Heart right ventricle (tissue), 16 donors: Measurements from ENCODE around the gene UBR2. TPM values are rescaled to one million over a fixed set of nuclear protein-coding genes. Genes with fewer than 3 reads are reported as not detected.
A peak's percentile ranks its signal among the peaks of the same experiment; 100 is the strongest.

ENCODE experiments used
- ATAC-seq, 8 donors: fragments of 200-7000 bp; cut with Tn5 transposase; one replicate each; pipeline ENCODE4 v1.9.1; 2020; ENCODE audit warnings: mild to moderate bottlenecking in 8 of 8, moderate library complexity in 8 of 8, moderate number of reproducible peaks in 1 of 8
- DNase-seq, 2 donors: peaks; one replicate each; pipeline ENCODE4 v3.0.0-alpha.2; 2020
- H3K27ac ChIP-seq, 10 donors: fragments of 200-600 bp; sonication (generic) in 2 of 10; one replicate each; pipeline versions ENCODE4 v1.5.0 to v1.8.0; 2020 to 2022; ENCODE audit warnings: mild to moderate bottlenecking in 3 of 10
- H3K27me3 ChIP-seq, 7 donors: fragments of 200-600 bp; one replicate each; pipeline ENCODE4 v1.8.0; 2021 to 2022; ENCODE audit warnings: mild to moderate bottlenecking in 2 of 7
- H3K36me3 ChIP-seq, 9 donors: fragments of 200-600 bp; sonication (generic) in 1 of 9; one replicate each; pipeline versions ENCODE4 v1.5.0 to v1.8.0; 2020 to 2022; ENCODE audit warnings: mild to moderate bottlenecking in 2 of 9
- H3K4me1 ChIP-seq, 9 donors: fragments of 200-600 bp; sonication (generic) in 1 of 9; one replicate each; pipeline versions ENCODE4 v1.5.0 to v1.8.0; 2020 to 2022; ENCODE audit warnings: mild to moderate bottlenecking in 4 of 9
- H3K4me3 ChIP-seq, 10 donors: fragments of 200-600 bp; sonication (generic) in 2 of 10; one replicate each; pipeline versions ENCODE4 v1.5.0 to v1.8.0; 2020 to 2022; ENCODE audit warnings: mild to moderate bottlenecking in 7 of 10, moderate library complexity in 2 of 10
- H3K9me3 ChIP-seq, 11 donors: fragments of 200-600 bp in 10 of 11; sonication (generic) in 2 of 11; one replicate each; pipeline versions ENCODE4 v1.5.0 to v1.8.0; 2013 to 2022; ENCODE audit warnings: mild to moderate bottlenecking in 2 of 11, control low read depth in 1 of 11, moderate library complexity in 1 of 11
- CTCF ChIP-seq, 9 donors: fragments of 200-600 bp; sonication (generic) in 2 of 9; IDR thresholded peaks; one replicate each; pipeline versions ENCODE4 v1.5.0 to v1.8.0; 2021 to 2022; ENCODE audit warnings: antibody characterized with exemption in 9 of 9, mild to moderate bottlenecking in 5 of 9, moderate library complexity in 1 of 9
- WGBS, 2 donors: extraction: QIAGEN DNeasy Blood & Tissue Kit; methylation state at CpG; one replicate each; pipeline ENCODE4 v1.1.7; 2013; ENCODE audit warnings: inconsistent platforms in 1 of 2; 5-methylcytosine and 5-hydroxymethylcytosine counted together
- intact Hi-C, 10 donors: fragments of 100-400 bp; cut with DNase I; formaldehyde crosslinking; loops; one replicate each; pipeline versions ENCODE4 v1.11.1 to v1.14.2; 2022
- polyA plus RNA-seq, 2 donors: library from polyadenylated mRNA; stranded (reverse); fragments of 200-250 nt; gene quantifications; one replicate each; pipeline ENCODE4 v1.2.3, GENCODE V29; 2013
- total RNA-seq, 10 donors: library from RNA; stranded (reverse); fragmentation: NEBNext Ultra II Directional in 3 of 10; extraction: Animal tissue kit (Norgen Biotek cat#: 25700) in 3 of 10; gene quantifications; one replicate each; pipeline versions ENCODE4 v1.2.1 to v1.2.4, GENCODE V29; 2021 to 2023
- donor health status: Arrhythmogenic right ventricular cardiomyopathy.
- donor health status: ischemic (EF 13 %, LVEDD 7.1; RV severe dilation, severe dysfunction).
- donor health status: healthy with polysubstance abuse.
- donor health status: DM: no; HTN: yes; CAD: no.
- donor health status: DM: no; HTN: no; CAD: no.
- donor health status: ischemic (EF 25% LVEDD 6.9; RV normal size, moderate dysfunction).
- donor health status: ischemic (EF 25% LVEDD 5.7; RV mildly dilated, moderate dysfunction).
- donor health status: healthy.
- donor health status: DM: yes; HTN: yes; CAD: no.
- donor health status: Ischemic cardiomyopathy.
- donor health status: ischemic (EF 35%, LVEDD 5.7; RV mildly dilated, moderate dysfunction).
- donor health status: nonischemic (EF 11% LVEDD 7.7; RV severe dilation, severe dysfunction).
- donor health status: DM: yes; HTN: yes; CAD: no.
- donor health status: PGD.
- donor health status: ischemic (EF 29% LVEDD 5.4; RV normal size, mild dysfunction).
- donor health status: nonischemic (EF 23%, LVEDD 6.1; RV moderate dilation, normal function).

The UBR2 gene
- total and polyA plus RNA-seq, 12 donors: 6.7 to 36.5 (median 34.4) TPM

GRCh38 chr6:42679358-42679757 is 115.5 kb downstream of the UBR2 start:
- H3K4me1 ChIP-seq: no peaks in the 10 kb centered on the region
- H3K9me3 ChIP-seq: no peaks in the 10 kb centered on the region
- WGBS, 2 donors: 94 to 95% methylated on average over 5 of the region's 5 CpGs
- TF ChIP-seq CTCF (IDR thresholded peaks at IDR 0.05): no peak
- H3K4me3 ChIP-seq: no peak overlapping the region
- H3K27me3 ChIP-seq: no peaks in the 10 kb centered on the region
- H3K36me3 ChIP-seq: peaks cover 4 to 100% (median 80%) of the 10 kb centered on the region in 9 donors
- no peak for ATAC-seq
- H3K27ac ChIP-seq: no peak overlapping the region
- no peak for DNase-seq
- intact Hi-C loops: no loop called here

- DNase-seq: no peak
- no peaks in the 10 kb centered on the region for H3K27me3 ChIP-seq
- no peak overlapping the region for H3K4me3 ChIP-seq
These were observed 124.5 kb downstream of the UBR2 start for GRCh38 chr6:42688281-42688680.

GRCh38 chr6:42689371-42689770 is 125.5 kb downstream of the UBR2 start:
- peaks cover 0 to 34% (median 16%) of the 10 kb centered on the region in 9 donors for H3K4me1 ChIP-seq
- no peak overlapping the region for H3K4me3 ChIP-seq
- no peaks in the 10 kb centered on the region for H3K9me3 ChIP-seq
- WGBS, 2 donors: 76 to 82% methylated on average over 7 of the region's 7 CpGs
- ATAC-seq (peak in 1 of 8 donors; percentile 36), DNase-seq (no peak)
- H3K36me3 ChIP-seq: peaks cover 0 to 97% (median 60%) of the 10 kb centered on the region in 9 donors
- intact Hi-C loops: no loop called here
- H3K27me3 ChIP-seq: no peaks in the 10 kb centered on the region
- H3K27ac ChIP-seq: peak overlapping the region in 1 of 10 donors; percentile 3
- TF ChIP-seq CTCF (IDR thresholded peaks at IDR 0.05): no peak

More at GRCh38 chr6:42688281-42688680, 124.5 kb downstream of the UBR2 start:
- Histone ChIP-seq H3K4me1 (peaks cover 0 to 23% (median 14%) of the 10 kb centered on the region in 9 donors), H3K36me3 (peaks cover 0 to 97% (median 59%) of the 10 kb centered on the region in 9 donors), H3K9me3 (no peaks in the 10 kb centered on the region), H3K27ac (no peak overlapping the region)
- ATAC-seq: no peak
- WGBS, 2 donors: 63 to 79% methylated on average over 3 of the region's 3 CpGs
- no peak for TF ChIP-seq CTCF (IDR thresholded peaks at IDR 0.05)
- intact Hi-C loops: no loop called here

GRCh38 chr6:42690151-42690702 is 126.4 kb downstream of the UBR2 start:
- no peak for TF ChIP-seq CTCF (IDR thresholded peaks at IDR 0.05)
- peaks cover 0 to 43% (median 16%) of the 10 kb centered on the region in 9 donors for H3K4me1 ChIP-seq
- H3K4me3 ChIP-seq: no peak overlapping the region
- H3K27me3 ChIP-seq: no peaks in the 10 kb centered on the region
- ATAC-seq (no peak), DNase-seq (no peak)
- peaks cover 0 to 97% (median 54%) of the 10 kb centered on the region in 9 donors for H3K36me3 ChIP-seq
- peak overlapping the region in 2 of 10 donors; percentile 3 to 66 for H3K27ac ChIP-seq
- no peaks in the 10 kb centered on the region for H3K9me3 ChIP-seq
- intact Hi-C loops: loop anchor here in 2 of 10 donors (5.0 kb wide), 1 partner anchor 37 kb away; no protein-coding TSS in a partner anchor
- whole genome bisulfite sequencing, 2 donors: 88 to 94% methylated on average over 5 of the region's 5 CpGs
